Activated T-helper 9 cell treated with anti-CD3 and anti-CD28 coated beads, Interleukin-2, amount 50 U/mL, for 16 hours (primary cell): Measurements from ENCODE around the gene PAFAH1B1.
"Not testable (repeated sequence)": the region's sequence is repeated elsewhere in the genome, so short reads cannot be mapped to it uniquely, and the experiment has no call there.

Experiments used
- DNase-seq: peaks from one replicate; pipeline ENCODE4 v3.0.0-alpha.2; 2020; ENCODE audit warnings: low read depth

Gene PAFAH1B1

DNA sequence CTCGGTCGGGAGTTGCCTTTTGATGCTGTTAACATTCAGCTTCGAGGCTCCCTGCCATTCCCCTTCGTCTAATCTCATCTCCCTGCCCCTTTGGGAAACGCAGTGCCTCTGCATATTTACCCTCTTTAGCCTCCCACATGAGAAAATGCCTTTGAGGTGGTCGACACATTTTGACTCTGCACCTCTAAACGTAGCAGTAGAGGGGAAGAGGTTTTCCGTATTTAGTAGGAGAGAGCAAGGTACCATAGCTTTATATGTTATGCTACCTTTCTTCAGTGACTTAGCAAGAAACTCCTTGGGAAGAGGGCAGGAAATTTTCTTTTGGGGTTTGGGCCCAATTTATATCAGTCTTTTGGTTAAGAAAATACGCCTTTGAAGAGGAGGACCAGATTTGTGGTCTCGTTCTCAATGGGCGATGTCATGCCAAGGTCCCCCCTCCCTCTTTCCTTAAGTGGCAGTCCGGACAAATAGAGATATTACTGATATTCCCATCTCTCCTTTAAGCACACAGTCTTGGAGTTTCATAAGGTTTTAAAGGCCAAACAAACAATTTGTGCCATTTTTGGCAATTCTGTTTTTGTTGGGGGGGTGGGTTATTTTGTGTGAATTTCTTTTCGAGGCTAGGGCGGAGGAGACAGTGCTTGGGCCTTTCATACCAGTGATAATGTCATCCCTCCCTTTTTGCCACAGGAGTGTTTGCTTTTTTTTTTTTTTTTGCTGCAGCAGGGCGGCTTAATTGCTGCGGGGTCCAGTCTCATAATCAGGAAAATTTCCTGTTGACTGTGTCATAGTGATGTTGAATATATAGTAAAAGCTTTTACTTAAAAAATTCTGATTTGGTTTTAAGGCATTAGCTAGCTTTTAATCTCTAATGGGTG lies 1.5 kb downstream of the PAFAH1B1 start:
- DNase-seq = no peak

DNA sequence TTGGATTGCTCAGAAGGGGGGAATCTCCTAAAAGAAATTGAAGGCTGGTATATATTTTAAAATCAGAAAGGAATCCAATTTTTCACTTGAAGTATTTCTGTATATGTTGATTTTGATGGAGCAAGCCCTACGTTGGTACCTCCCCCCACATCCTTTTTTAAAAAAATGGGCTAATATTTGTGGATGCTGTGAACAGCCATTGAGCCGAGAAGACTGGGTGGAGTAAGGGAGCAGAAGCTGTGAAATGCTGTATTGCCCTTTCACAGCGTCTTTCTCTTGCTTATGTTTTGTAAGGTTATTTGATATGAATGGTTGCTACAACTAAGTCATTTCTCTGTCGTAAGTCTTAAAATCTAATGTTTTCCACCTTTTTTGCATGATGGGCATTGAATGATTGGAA lies 2.3 kb downstream of the PAFAH1B1 start:
- DNase-seq = no peak

DNA sequence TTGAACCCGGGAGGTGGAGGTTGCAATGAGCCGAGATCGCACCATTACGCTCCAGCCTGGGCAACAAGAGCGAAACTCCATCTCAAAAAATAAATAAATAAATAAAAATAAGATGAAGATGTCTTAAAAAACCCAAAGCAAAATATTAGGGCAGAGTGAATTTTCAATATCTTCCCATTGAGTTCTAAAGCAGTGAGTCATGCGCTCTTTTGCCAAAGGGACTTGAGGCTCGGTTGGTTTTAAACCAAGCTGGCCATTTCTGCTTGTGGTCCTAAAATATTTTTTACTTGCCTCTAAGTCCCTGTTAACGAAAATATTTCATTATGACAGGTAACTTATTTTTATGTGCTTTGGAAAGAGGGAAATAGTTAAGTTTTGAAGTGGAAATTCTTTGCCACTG lies 4.7 kb downstream of the PAFAH1B1 start:
- no peak for DNase-seq

DNA sequence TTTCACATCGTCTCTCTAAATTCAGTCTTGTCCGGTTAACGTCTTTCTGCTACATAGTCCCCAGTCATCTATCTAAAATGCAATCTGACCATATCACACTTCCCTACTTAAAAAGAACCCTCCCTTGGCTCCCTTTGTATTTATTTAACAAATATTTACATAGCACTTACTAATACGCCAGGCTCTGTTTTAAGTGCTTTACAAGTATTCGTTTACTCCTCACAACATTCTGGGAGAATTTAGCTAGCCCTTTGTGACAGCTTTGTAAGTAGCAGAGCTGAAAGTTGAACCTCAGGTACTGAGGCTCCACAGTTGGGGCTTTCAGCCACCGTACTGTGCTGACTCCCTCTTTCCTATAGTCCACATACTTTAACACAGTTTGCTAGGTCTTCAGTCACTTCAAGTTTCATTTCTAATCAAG lies 9.2 kb downstream of the PAFAH1B1 start:
- DNase-seq = no peak

DNA sequence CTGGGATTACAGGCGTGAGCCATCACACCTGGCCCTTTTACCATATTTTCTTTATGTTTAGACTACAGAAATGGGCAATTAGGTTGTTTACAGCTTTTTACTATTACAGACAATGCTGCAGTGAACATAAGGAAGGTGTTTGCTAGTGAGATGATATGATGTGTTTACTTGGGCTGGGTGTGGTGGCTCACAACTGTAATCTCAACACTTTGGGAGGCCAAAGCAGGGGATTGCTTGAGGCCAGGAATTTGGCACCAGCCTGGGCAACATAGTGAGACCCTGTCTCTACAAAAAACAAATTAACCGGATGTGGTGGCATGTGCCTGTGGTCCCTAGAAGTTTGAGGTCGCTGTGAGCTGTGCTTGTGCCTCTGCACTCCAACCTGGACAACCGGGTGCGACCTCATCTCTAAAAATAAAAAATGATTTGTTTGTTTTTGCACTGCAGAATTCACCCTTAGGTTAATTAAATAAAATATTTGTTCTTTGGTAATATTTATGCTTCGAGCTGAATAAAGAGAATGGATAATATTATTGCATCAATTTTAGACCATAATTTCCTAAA lies 15.0 kb downstream of the PAFAH1B1 start:
- no peak for DNase-seq

DNA sequence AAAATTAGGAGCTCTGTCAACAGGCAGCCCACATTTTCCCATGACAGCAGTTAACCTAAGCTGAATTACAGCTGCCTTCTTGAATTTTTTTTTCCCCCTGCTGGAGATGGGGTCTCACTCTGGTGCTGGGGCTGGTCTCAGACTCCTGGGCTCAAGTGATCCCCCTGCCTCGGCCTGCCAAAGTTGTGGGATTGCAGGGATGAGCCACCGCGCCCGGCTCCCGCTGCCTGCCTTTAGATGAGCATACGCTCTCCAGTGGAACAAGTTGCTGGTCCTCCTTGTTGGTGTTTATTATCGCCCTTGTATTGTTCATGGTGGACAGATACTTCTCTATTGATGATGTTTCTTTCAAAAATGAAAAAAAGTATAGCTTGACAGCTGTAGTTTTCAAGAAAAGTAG lies 15.6 kb downstream of the PAFAH1B1 start:
- DNase-seq = no peak

DNA sequence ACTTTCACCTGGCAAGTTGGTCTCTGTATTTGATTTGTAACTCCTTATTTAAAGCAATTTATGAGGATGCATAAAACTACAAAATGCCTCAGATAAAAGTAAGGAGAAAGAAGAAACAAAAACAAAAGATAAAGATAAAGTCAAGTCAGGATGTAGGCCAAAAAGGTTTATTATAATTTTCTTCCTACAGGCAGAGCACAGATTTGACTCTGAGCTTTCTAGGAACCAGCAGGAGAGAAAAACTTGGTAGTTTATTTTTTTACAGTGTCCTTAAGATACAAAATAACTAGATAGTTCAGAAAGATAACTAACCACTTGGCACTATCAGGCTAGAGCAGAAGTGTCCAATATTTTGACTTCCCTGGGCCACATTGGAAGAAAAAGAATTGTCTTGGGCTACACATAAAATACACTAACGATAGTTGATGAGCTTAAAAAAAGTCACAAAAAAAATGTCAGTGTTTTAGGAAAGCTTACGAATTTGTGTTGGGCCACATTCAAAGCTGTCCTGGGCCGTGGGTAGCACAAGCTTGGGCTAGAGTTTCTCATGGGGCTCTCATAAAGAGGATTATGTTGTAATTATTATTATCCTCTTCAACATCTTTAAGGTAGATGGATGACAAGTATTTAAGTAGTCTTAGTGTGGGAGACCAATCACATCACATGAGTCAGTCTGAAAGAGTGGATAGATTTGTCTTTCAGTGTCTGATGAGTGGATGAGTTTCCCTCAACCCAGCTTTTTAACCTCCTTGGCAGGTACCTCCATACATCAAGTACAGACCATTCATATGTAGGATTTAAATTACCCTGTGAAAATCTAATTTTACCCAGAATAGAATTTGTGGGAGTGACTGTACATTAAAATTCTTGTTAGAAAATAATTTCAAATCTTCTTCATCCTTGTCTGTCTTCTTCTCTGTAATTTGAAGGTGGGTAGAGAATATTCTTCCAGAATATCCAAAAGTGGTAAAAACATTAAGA lies 17.0 kb downstream of the PAFAH1B1 start:
- DNase-seq = no peak

DNA sequence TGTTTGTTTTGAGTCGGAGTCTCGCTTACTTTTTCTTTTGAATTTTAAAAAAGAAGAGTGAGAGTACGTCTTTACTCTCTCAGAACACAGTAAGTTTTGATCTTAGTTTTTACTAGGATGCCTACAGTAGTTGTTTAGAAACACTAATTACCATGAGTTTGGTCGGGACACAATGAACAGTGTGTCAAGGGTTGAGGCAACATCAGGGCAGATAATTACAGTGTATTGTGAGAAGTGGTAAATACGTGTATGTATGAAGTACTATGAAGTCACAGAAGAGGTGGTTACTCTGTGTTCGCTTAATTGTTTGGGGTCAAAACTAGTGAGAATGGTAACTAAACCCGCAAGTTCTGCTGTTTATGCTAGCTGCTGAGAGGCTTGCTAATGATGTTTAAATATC lies 18.2 kb downstream of the PAFAH1B1 start:
- DNase-seq = no peak

DNA sequence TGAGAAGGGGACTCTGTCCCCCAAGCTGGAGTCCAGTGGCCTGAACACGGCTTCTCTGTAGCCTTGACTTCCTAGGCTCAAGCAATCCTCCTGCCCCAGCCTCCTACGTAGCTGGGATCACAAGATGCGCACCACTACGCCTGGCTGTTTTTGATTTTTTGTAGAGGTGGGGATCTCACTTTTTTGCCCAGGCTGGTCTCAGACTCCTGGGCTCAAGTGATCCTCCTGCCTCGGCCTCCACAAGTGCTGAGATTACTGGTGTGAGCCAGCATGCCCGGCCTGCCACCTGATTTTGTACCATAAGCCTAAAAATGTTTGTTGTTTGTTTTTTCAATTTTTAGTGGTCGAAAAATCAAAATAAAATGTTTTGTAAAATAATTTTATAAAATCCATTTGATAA lies 19.2 kb downstream of the PAFAH1B1 start:
- DNase-seq = no peak

DNA sequence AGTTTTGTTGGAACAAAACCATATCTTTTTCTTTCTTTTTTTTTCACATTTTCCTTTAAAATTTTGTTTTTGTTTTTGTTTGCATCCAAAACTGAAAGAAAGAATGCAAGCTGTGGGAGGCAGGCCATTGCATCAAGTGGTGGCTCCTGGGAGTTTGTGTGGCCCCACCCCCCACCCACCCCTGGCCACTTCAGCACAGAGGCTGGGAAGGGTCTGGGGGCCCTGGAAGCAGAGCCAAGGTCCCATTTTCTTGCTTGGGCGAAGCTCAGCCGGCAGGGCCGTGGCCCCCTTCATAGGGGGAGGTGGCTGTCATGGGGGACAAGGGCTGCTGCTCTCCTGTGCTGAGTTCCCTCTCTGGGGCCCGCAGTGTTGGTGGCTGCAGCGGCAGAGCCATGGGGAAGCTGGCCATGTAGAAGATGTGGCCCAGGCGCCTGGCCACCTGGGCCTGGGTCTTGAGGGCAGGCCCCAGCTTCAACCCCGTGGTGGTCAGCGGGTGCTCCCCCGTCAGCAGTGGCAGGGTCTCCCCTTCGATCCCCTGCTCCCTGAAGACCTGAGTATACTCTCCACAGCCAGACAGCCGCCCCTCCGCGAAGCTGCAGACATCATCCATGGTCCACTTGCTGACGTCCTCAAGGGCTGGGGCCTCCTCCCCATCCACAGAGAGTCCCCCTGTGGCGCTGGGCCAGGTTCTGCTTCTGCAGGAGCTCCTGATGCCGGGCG lies 19.8 kb downstream of the PAFAH1B1 start:
- no peak for DNase-seq

DNA sequence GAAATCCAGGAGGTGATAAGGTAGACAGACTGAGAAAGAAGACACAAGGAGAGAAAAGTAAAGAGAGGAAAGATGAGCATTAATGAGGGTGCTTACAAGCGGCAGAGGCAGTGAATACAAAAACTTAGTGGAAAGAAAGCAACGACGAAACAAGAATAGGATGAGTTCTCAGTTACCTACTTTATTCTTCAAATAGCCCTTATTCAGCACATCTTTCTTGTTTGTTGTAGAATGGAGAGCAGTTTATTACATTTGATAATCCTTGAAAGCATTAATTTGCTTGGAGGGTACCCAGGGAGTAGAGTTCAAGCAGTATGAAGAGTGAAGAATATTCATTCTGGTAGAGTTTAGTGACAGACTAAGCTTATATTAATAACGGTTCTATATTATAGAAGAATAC lies 22.4 kb downstream of the PAFAH1B1 start:
- DNase-seq = no peak

DNA sequence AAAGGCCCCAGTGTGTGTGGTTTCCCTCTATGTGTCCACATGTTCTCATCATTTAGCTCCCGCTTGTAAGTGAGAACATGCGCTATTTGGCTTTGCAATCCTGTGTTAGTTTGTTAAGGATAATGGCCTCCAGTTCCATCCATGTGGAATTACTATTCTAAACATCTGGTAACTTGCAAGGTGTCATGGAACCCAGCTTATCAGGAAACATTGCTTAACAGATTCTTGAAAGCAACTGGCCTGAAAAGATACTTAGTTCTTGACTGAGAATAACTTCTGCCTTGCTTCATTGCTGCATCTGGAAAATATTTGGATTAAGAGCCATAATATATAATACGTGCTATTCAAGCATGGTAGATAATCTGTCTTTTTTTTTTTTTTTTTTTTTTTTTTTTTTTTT lies 27.8 kb downstream of the PAFAH1B1 start:
- DNase-seq = no peak

DNA sequence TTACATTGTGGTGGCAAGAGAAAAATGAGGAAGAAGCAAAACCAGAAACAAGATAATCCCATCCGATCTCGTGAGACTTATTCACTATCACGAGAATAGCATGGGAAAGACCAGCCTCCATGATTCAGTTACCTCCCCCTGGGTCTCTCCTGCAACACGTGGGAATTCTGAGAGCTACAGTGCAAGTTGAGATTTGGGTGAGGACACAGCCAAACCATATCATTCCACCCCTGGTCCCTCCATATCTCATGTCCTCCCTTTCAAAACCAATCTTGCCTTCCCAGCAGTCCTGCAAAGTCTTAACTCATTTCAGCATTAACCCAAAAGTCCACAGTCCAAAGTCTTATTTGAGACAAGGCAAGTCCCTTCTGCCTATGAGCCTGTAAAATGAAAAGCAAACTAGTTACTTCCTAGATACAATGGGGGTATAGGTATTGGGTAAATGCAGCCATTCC lies 28.5 kb downstream of the PAFAH1B1 start:
- not testable (repeated sequence) for DNase-seq

DNA sequence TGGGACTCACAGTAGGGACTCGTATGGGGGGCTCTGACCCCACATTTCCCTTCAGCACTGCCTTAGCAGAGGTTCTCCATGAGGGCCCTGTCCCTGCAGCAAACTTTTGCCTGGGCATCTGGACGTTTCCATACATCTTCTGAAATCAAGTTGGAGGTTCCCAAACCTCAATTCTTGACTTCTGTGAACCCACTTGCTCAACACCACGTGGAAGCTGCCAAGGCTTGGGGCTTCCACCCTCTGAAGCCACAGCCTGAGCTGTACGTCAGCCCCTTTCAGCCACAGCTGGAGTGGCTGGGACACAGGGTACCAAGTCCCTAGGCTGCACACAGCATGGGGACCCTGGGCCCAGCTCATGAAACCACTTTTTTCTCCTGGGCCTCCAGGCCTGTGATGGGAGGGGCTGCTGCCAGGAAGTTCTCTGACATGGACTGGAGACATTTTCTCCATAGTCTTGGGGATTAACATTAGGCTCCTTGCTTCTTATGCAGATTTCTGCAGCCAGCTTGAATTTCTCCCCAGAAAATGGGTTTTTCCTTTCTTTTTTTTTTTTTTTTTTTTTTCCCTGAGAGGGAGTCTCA lies 29.4 kb downstream of the PAFAH1B1 start:
- not testable (repeated sequence) for DNase-seq

DNA sequence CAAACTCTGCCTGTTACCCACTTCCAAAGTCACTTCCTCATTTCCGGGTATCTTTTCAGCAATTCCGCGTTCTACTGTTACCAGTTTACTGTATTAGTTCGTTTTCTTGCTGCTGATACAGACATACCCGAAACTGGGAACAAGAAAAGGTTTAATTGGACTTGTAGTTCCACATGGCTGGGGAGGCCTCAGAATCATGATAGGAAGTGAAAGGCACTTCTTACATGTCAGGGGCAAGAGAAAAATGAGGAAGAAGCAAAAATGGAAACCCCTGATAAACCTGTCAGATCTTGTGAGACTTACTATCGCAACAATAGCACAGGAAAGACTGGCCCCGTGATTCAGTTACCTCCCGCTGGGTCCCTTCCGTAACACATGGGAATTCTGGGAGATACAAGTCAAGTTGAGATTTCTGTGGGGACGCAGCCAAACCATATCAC lies 30.9 kb downstream of the PAFAH1B1 start:
- no peak for DNase-seq

DNA sequence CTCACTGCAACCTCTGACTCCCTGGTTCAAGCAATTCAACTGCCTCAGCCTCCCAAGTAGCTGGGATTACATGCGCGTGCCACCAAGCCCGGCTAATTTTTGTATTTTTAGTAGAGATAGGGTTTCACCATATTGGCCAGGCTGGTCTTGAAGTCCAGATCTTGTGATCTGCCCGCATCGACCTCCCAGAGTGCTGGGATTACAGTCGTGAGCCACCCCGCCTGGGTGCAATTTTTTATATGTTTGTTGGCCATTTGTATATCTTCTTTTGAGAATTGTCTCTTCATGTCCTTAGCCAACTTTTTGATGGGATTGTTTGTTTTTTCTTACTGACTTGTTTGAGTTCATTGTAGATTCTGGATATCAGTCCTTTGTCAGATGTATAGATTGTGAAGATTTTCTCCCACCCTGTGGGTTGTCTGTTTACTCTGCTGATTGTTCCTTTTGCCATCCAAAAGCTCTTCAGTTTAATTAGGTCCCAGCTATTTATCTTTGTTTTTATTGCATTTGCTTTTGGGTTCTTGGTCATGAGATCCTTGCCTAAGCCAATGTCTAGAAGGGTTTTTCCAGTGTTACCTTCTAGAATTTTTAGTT lies 33.3 kb downstream of the PAFAH1B1 start:
- DNase-seq = not testable (repeated sequence)

DNA sequence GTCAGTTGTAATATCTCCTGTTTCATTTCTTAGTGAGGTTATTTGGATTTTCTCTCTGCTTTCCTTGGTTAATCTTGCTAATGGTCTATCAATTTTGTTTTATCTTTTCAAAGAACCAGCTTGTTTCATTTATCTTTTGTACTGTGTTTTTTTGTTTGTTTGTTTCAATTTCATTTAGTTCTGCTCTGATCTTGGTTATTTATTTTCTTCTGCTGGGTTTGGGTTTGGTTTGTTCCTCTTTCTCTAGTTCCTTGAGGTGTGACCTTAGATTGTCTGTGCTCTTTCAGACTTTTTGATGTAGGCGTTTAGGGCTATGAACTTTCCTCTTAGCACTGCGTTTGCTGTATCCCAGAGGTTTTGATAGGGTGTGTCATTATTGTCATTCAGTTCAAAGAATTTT lies 35.5 kb downstream of the PAFAH1B1 start:
- not testable (repeated sequence) for DNase-seq

DNA sequence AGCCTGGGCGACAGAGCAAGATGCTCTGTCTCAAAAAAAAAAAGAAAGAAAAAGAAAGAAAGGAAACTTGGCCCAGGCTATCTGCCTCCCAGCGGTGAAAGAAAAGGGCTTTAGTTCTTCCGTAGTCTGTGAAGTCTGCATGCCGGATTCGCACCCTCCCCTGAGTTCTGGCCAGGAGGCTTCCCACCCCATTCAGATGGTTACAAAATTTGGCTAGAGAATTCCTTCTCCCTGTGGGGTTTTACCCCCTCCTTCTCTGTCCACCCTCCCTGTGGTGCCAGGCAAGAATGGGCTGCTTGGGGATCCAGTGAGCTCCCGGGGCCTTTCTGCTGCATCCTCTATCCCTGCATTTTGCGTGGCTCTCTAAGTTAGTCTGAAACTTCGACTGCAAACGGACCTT lies 37.8 kb downstream of the PAFAH1B1 start:
- DNase-seq = no peak

DNA sequence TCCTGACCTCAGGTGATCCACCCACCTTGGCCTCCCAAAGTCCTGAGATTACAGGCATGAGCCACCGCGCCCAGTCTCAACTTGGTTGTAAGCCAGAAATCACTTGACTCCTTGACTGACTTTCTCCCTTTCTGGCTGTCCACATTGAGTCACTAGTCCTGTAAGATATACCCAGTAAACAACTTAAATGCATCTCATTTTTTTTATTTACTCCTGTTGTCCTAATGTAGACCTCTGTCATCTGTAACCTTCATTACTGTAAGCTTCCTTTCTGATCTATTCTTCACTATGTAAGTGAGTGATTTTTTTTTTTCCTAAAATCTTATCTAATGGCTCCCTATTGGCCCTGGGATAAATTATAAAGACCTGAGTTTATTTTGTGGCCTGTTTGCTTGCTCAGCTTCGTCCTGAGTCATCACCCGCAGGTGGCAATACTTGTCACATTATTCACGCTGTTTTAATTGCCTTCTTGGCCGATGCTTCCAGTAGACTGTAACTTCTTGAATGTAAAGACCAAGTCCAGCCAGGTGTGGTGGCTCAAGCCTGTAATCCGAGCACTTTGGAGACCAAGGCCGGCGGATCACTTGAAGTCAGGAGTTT lies 41.0 kb downstream of the PAFAH1B1 start:
- no peak for DNase-seq

DNA sequence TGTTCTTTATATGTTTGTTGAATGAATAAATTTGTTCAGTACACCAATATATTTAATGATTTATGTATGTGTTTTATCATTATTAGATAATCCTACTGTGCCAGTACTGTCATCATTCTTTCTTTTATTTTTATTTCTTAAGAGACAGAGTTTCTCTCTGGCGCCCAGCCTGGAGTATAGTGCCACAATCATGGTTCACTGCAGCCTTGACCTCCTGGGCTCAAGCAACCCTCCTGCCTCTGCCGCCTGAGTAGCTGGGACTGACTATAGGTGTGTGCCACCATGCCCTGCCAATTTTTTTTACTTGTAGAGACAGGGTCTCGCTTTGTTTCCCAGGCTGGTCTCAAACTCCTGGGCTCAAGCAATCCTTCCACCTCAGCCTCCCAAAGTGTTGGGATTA lies 41.8 kb downstream of the PAFAH1B1 start:
- no peak for DNase-seq

DNA sequence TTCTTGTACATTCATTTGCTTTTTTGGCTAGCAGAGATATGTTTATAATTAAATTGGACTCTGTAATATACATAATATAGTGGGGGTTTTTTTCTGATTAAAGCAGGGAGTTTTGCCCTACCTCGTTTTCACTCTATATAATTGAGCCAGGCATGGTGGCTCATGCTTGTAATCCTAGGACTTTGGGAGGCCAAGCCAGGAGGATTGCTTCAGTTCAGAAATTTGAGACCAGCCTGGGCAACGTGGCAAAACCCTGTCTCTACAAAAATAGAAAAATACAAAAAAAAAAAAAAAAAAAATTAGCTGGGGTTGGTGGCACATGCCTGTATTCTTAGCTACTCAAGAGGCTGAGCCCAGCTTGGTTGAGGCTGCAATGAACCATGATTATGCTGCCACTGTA lies 42.2 kb downstream of the PAFAH1B1 start:
- DNase-seq = no peak
